GM20000 (cell line): ENCODE data around the gene FAM118B.

Source experiments
- DNase-seq: peaks from one replicate; pipeline ENCODE4 v3.0.0; 2012; ENCODE audit warnings: low spot score
- CTCF ChIP-seq: IDR thresholded peaks from 2 replicates; pipeline ENCODE4 v1.5.1; 2012; ENCODE audit warnings: mild to moderate bottlenecking, control low read depth; ENCODE audit errors: extremely low read depth, missing control alignments

Gene FAM118B

GRCh38 chr11:126211236-126212088 is at the start of gene FAM118B, which contains the start of gene RPUSD4:
FAM118B (plus strand) TSS chr11:126211782; CDS start chr11:126235002, 23,220 bp downstream.
RPUSD4 (minus strand) TSS chr11:126211650; CDS start chr11:126211638, 12 bp downstream.
- no peak for TF ChIP-seq CTCF
- peak; percentile 96 for DNase-seq

GRCh38 chr11:126162306-126163030 is 49.1 kb upstream of the FAM118B start:
- no peak for TF ChIP-seq CTCF
- no peak for DNase-seq

- no peak for DNase-seq
- no peak for TF ChIP-seq CTCF
Observed at GRCh38 chr11:126163074-126163700, 48.4 kb upstream of the FAM118B start.

- DNase-seq = no peak
- TF ChIP-seq CTCF = no peak
Observed at GRCh38 chr11:126163779-126164178, 47.8 kb upstream of the FAM118B start.

GRCh38 chr11:126164781-126165180 is 46.8 kb upstream of the FAM118B start:
- DNase-seq = no peak
- no peak for TF ChIP-seq CTCF

- no peak for TF ChIP-seq CTCF
Observed at GRCh38 chr11:126165311-126165720, 46.3 kb upstream of the FAM118B start.

More at GRCh38 chr11:126165311-126165720, 46.3 kb upstream of the FAM118B start:
- no peak for DNase-seq
